HepG2 (cell line): ENCODE results near the gene TUBE1. TPM values are rescaled to one million over a fixed set of nuclear protein-coding genes. Genes with fewer than 3 reads are reported as not detected.

Experiments
- ATAC-seq: fragments of 200-7000 bp; cut with Tn5 transposase; 3 replicates; pipeline ENCODE4 v1.9.1; 2020; ENCODE audit warnings: mild to moderate bottlenecking, moderate library complexity
- BruUV-seq: library from RNA; stranded (reverse); fragments of 400-500 nt; replicated peaks from 2 replicates; lab custom pipeline; 2021; lab: Mats Ljungman, UMichigan
- CTCF ChIA-PET: fragments of 300-600 bp; formaldehyde crosslinking; extraction: SDS; loops from one replicate; lab custom pipeline; 2021; ENCODE audit warnings: low total read pairs, inconsistent platforms, low intra/inter-chr PET ratio; lab: Yijun Ruan, JAX
- POLR2A ChIA-PET: fragments of 350-600 bp; sonication (Branson Sonifier 250); formaldehyde crosslinking; loops from one replicate; lab custom pipeline; 2020; ENCODE audit warnings: antibody characterized with exemption, inconsistent platforms; lab: Yijun Ruan, JAX
- DNase-seq: peaks from one replicate; pipeline ENCODE4 v3.0.0-alpha.2; 2015; ENCODE audit warnings: low spot score
- FAIRE-seq: peaks from 3 replicates; lab custom pipeline; 2011; peaks lifted over from hg19 to GRCh38; lab: Jason Lieb, UNC
- H2AFZ ChIP-seq: one replicate; pipeline ENCODE4 v1.6.1; 2011; ENCODE audit warnings: low read length, inconsistent platforms
- H3K27ac ChIP-seq: fragments of 300-600 bp; 3 replicates; pipeline ENCODE4 v1.8.0; 2011; ENCODE audit warnings: mixed run types, mild to moderate bottlenecking, mixed read lengths, low read length, inconsistent platforms; ENCODE audit not compliant: insufficient read depth; ENCODE audit errors: extremely low read length
- H3K27me3 ChIP-seq, 2 experiments: fragments of 200-600 bp in 1 of 2; 2 replicates in 1 of 2; 3 replicates in 1 of 2; pipeline versions ENCODE4 v1.6.0 to v1.8.0; 2011; ENCODE audit warnings: low read length in 2 of 2, mild to moderate bottlenecking in 2 of 2, moderate library complexity in 2 of 2, inconsistent platforms in 1 of 2; ENCODE audit not compliant: insufficient read depth in 2 of 2, control insufficient read depth in 1 of 2
- H3K36me3 ChIP-seq, 2 experiments: fragments of 200-600 bp in 1 of 2; replicated peaks in 1 of 2; 2 replicates in 1 of 2; 3 replicates in 1 of 2; pipeline versions ENCODE4 v1.5.1 to v1.8.0; 2011; ENCODE audit warnings: low read length in 2 of 2, inconsistent platforms in 1 of 2; ENCODE audit not compliant: insufficient read depth in 2 of 2, control insufficient read depth in 1 of 2
- H3K4me1 ChIP-seq: 2 replicates; pipeline ENCODE4 v1.5.1; 2012; ENCODE audit warnings: low read length, inconsistent platforms; ENCODE audit not compliant: insufficient read depth
- H3K4me2 ChIP-seq: 2 replicates; pipeline ENCODE4 v1.6.0; 2011; ENCODE audit warnings: low read depth, low read length, inconsistent platforms
- H3K4me3 ChIP-seq, 3 experiments: fragments of 200-600 bp in 1 of 3; sonication (generic), shearing (Covaris generic) in 1 of 3; replicated peaks in 1 of 3; 2 replicates each; pipeline ENCODE4 v1.5.1; 2011 to 2016; ENCODE audit warnings: low read length in 3 of 3, inconsistent platforms in 2 of 3, low read depth in 2 of 3, mild to moderate bottlenecking in 2 of 3, control low read depth in 1 of 3, mixed read lengths in 1 of 3; ENCODE audit not compliant: insufficient read depth in 1 of 3
- H3K79me2 ChIP-seq: one replicate; pipeline ENCODE4 v1.6.1; 2011; ENCODE audit warnings: low read length, inconsistent platforms; ENCODE audit not compliant: insufficient read depth
- H3K9ac ChIP-seq: 2 replicates; pipeline ENCODE4 v1.6.0; 2011; ENCODE audit warnings: mild to moderate bottlenecking, low read depth, low read length, inconsistent platforms; ENCODE audit not compliant: insufficient read depth
- H3K9me3 ChIP-seq: 2 replicates; pipeline ENCODE4 v1.5.1; 2012; ENCODE audit warnings: mild to moderate bottlenecking, low read length
- H4K20me1 ChIP-seq: 2 replicates; pipeline ENCODE4 v1.6.0; 2011; ENCODE audit warnings: inconsistent platforms, mild to moderate bottlenecking, low read length, moderate library complexity; ENCODE audit not compliant: insufficient read depth
- DPF2 ChIP-seq: sonication (generic); formaldehyde crosslinking; IDR thresholded peaks from 2 replicates; pipeline ENCODE4 v1.4.0; 2020; ENCODE audit warnings: mild to moderate bottlenecking, low read depth, missing genetic modification reagents, borderline replicate concordance
- REXO4 ChIP-seq: sonication (generic); formaldehyde crosslinking; IDR thresholded peaks from 2 replicates; pipeline ENCODE4 v1.8.0; 2022; ENCODE audit warnings: missing genetic modification reagents, mild to moderate bottlenecking, borderline replicate concordance
- SOX13 ChIP-seq, 3 experiments: fragments of 450-650 bp in 1 of 3; sonication (generic) in 1 of 3; formaldehyde crosslinking in 1 of 3; IDR thresholded peaks in 2 of 3; conservative IDR thresholded peaks in 1 of 3; 2 replicates each; pipeline versions ENCODE4 v1.5.0 to v1.6.1; 2016 to 2020; ENCODE audit warnings: antibody characterized with exemption in 1 of 3, mild to moderate bottlenecking in 1 of 3, missing compliant biosample characterization in 1 of 3, missing genetic modification reagents in 1 of 3, moderate library complexity in 1 of 3
- TAF15 ChIP-seq: fragments of 200-400 bp; formaldehyde crosslinking; IDR thresholded peaks from one replicate; pipeline ENCODE4 v1.6.1; 2018; ENCODE audit warnings: mild to moderate bottlenecking, low read depth, low read length; ENCODE audit not compliant: poor library complexity, severe bottlenecking
- ZNF570 ChIP-seq: sonication (generic); formaldehyde crosslinking; IDR thresholded peaks from 2 replicates; pipeline ENCODE4 v1.4.0; 2020; ENCODE audit warnings: mild to moderate bottlenecking, missing genetic modification reagents, borderline replicate concordance
- WGBS: methylation state at CpG from one replicate; pipeline ENCODE4 v1.1.6; 2017; ENCODE audit warnings: low lambda C conversion rate; 5-methylcytosine and 5-hydroxymethylcytosine counted together
- in situ Hi-C: cut with HindIII; loops from 2 replicates; pipeline ENCODE4 v1.10.0; 2017; ENCODE audit warnings: low pct_unique_long_range_greater_than_20kb; ENCODE audit not compliant: extremely low pct_ligation_motif_present
- intact Hi-C: fragments of 100-400 bp; cut with micrococcal nuclease; formaldehyde crosslinking; loops from one replicate; pipeline ENCODE4 v1.10.0; 2022; ENCODE audit not compliant: unreplicated experiment
- polyA plus RNA-seq, 8 experiments: library from polyadenylated mRNA; depleted of rRNA in 3 of 8; stranded (reverse) in 7 of 8; unstranded in 1 of 8; fragments of >200 nt; fragmentation: Illumina TruSeq in 4 of 8; extraction: Trizol in 4 of 8; gene quantifications; 2 replicates each; pipeline versions ENCODE4 v1.2.1 to v1.2.3, GENCODE V29; 2011 to 2016; ENCODE audit warnings: low read depth in 4 of 8, missing spikeins in 1 of 8, mixed read lengths in 1 of 8; ENCODE audit not compliant: insufficient read depth in 1 of 8
- total RNA-seq, 5 experiments: library from RNA; depleted of rRNA; stranded (reverse); fragments of >200 nt; fragmentation: Illumina TruSeq; extraction: Trizol; gene quantifications; 2 replicates each; pipeline ENCODE4 v1.2.3, GENCODE V29; 2016; ENCODE audit warnings: low read depth in 1 of 5
- TF ChIP-seq, protein P1 (sequence below): sonication (generic); formaldehyde crosslinking; IDR thresholded peaks from 2 replicates; pipeline ENCODE4 v1.4.0; 2020; ENCODE audit warnings: mild to moderate bottlenecking, low read depth, missing genetic modification reagents
- TF ChIP-seq, protein P2 (sequence below): IDR thresholded peaks from 2 replicates; pipeline ENCODE4 v1.6.1; 2012; ENCODE audit warnings: low read length, improper control_type of control experiment
- TF ChIP-seq, protein P3 (sequence below): sonication (generic); formaldehyde crosslinking; IDR thresholded peaks from 2 replicates; pipeline ENCODE4 v1.4.0; 2020; ENCODE audit warnings: missing genetic modification reagents, borderline replicate concordance
- TF ChIP-seq, protein P4 (sequence below), 2 experiments: sonication (generic) in 1 of 2; formaldehyde crosslinking in 1 of 2; IDR thresholded peaks; 2 replicates each; pipeline versions ENCODE4 v1.4.0 to v1.6.1; 2018 to 2020; ENCODE audit warnings: missing genetic modification reagents in 2 of 2, borderline replicate concordance in 1 of 2, low read depth in 1 of 2, mild to moderate bottlenecking in 1 of 2, missing biosample characterization in 1 of 2

Gene TUBE1
- total and polyA plus RNA-seq, 2 of the 13 experiments (the other 11 are each of a cell fraction or from before 2014, with no cell fraction given), result 17.3 to 22.6 TPM

DNA sequence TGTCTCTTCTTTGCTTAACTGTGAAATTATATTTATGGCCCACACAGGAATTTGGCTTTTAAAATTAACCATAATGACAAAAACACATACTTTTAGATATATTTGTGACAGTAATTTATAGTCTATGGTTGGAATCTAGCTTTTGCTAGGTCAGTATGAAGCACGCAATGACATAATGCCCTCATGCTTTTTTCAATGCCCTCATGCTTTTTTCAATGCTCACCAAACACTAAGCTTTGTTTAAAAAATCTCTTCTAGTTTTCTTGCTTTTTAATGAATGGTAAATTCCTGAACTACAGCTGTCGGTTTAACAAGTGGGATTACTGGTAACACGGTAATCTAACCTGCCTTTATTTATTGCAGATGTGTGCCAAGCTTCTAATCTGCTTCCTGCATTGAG lies 20.7 kb downstream of the TUBE1 start:
- ChIA-PET POLR2A (no interaction called here), CTCF (no interaction called here)
- intact Hi-C loops, result no loop called here
- in situ Hi-C loops, result no loop called here
- no peaks in the 10 kb centered on the region for H3K9me3 ChIP-seq
- H3K36me3 ChIP-seq, result no peaks in the 10 kb centered on the region; a peak in 1 of 5 replicates
- whole genome bisulfite sequencing, result 68% methylated on average over 3 of the region's 3 CpGs
- H3K4me3 ChIP-seq, result no peak overlapping the region
- ATAC-seq (no peak), DNase-seq (no peak), FAIRE-seq (no peak)
- H3K4me1 ChIP-seq, result no peaks in the 10 kb centered on the region
- H3K79me2 ChIP-seq, result no peaks in the 10 kb centered on the region
- H3K27me3 ChIP-seq, result no peaks in the 10 kb centered on the region
- no TSS peak for BruUV-seq
- no peaks in the 10 kb centered on the region for H4K20me1 ChIP-seq
- H3K27ac ChIP-seq, result no peak overlapping the region
- H2AFZ ChIP-seq, result no peak overlapping the region
- no peak overlapping the region for H3K9ac ChIP-seq
- H3K4me2 ChIP-seq, result no peak overlapping the region
- TF ChIP-seq ZNF570 (CRISPR knock-in tag), result no peak
- TF ChIP-seq, protein P1, sequence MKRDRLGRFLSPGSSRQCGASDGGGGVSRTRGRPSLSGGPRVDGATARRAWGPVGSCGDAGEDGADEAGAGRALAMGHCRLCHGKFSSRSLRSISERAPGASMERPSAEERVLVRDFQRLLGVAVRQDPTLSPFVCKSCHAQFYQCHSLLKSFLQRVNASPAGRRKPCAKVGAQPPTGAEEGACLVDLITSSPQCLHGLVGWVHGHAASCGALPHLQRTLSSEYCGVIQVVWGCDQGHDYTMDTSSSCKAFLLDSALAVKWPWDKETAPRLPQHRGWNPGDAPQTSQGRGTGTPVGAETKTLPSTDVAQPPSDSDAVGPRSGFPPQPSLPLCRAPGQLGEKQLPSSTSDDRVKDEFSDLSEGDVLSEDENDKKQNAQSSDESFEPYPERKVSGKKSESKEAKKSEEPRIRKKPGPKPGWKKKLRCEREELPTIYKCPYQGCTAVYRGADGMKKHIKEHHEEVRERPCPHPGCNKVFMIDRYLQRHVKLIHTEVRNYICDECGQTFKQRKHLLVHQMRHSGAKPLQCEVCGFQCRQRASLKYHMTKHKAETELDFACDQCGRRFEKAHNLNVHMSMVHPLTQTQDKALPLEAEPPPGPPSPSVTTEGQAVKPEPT (CRISPR knock-in tag), result no peak
- TF ChIP-seq DPF2 (CRISPR knock-in tag), result no peak
- TF ChIP-seq, protein P2, sequence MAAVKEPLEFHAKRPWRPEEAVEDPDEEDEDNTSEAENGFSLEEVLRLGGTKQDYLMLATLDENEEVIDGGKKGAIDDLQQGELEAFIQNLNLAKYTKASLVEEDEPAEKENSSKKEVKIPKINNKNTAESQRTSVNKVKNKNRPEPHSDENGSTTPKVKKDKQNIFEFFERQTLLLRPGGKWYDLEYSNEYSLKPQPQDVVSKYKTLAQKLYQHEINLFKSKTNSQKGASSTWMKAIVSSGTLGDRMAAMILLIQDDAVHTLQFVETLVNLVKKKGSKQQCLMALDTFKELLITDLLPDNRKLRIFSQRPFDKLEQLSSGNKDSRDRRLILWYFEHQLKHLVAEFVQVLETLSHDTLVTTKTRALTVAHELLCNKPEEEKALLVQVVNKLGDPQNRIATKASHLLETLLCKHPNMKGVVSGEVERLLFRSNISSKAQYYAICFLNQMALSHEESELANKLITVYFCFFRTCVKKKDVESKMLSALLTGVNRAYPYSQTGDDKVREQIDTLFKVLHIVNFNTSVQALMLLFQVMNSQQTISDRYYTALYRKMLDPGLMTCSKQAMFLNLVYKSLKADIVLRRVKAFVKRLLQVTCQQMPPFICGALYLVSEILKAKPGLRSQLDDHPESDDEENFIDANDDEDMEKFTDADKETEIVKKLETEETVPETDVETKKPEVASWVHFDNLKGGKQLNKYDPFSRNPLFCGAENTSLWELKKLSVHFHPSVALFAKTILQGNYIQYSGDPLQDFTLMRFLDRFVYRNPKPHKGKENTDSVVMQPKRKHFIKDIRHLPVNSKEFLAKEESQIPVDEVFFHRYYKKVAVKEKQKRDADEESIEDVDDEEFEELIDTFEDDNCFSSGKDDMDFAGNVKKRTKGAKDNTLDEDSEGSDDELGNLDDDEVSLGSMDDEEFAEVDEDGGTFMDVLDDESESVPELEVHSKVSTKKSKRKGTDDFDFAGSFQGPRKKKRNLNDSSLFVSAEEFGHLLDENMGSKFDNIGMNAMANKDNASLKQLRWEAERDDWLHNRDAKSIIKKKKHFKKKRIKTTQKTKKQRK, result no peak
- TF ChIP-seq TAF15, result no peak
- TF ChIP-seq, protein P3, sequence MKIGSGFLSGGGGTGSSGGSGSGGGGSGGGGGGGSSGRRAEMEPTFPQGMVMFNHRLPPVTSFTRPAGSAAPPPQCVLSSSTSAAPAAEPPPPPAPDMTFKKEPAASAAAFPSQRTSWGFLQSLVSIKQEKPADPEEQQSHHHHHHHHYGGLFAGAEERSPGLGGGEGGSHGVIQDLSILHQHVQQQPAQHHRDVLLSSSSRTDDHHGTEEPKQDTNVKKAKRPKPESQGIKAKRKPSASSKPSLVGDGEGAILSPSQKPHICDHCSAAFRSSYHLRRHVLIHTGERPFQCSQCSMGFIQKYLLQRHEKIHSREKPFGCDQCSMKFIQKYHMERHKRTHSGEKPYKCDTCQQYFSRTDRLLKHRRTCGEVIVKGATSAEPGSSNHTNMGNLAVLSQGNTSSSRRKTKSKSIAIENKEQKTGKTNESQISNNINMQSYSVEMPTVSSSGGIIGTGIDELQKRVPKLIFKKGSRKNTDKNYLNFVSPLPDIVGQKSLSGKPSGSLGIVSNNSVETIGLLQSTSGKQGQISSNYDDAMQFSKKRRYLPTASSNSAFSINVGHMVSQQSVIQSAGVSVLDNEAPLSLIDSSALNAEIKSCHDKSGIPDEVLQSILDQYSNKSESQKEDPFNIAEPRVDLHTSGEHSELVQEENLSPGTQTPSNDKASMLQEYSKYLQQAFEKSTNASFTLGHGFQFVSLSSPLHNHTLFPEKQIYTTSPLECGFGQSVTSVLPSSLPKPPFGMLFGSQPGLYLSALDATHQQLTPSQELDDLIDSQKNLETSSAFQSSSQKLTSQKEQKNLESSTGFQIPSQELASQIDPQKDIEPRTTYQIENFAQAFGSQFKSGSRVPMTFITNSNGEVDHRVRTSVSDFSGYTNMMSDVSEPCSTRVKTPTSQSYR (CRISPR knock-in tag), result no peak
- no peak for TF ChIP-seq REXO4 (CRISPR knock-in tag)
- TF ChIP-seq SOX13 (IDR thresholded peaks at IDR 0.05), result no peak
- TF ChIP-seq SOX13 (CRISPR knock-in tag; conservative IDR thresholded peaks at IDR 0.05 in 1 of 2, IDR thresholded peaks at IDR 0.05 in 1 of 2), result no peak
- TF ChIP-seq, protein P4, sequence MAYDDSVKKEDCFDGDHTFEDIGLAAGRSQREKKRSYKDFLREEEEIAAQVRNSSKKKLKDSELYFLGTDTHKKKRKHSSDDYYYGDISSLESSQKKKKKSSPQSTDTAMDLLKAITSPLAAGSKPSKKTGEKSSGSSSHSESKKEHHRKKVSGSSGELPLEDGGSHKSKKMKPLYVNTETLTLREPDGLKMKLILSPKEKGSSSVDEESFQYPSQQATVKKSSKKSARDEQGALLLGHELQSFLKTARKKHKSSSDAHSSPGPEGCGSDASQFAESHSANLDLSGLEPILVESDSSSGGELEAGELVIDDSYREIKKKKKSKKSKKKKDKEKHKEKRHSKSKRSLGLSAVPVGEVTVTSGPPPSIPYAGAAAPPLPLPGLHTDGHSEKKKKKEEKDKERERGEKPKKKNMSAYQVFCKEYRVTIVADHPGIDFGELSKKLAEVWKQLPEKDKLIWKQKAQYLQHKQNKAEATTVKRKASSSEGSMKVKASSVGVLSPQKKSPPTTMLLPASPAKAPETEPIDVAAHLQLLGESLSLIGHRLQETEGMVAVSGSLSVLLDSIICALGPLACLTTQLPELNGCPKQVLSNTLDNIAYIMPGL (CRISPR knock-in tag; IDR thresholded peaks at IDR 0.05; ENCODE audit: borderline replicate concordance in 1 of 2, low read depth in 1 of 2), result no peak
